Endothelial cell of umbilical vein (primary cell): ENCODE measurements around the gene WTAP. TPM values are rescaled to one million over a fixed set of nuclear protein-coding genes. Genes with fewer than 3 reads are reported as not detected.

Source experiments
- BruUV-seq: library from RNA; stranded (reverse); fragments of 400-500 nt; replicated peaks from 2 replicates; lab custom pipeline; 2021; lab: Mats Ljungman, UMichigan
- CTCF ChIA-PET: fragments of 300-600, 350-600 bp; sonication (Branson Sonifier 250); formaldehyde crosslinking; loops from one replicate; lab custom pipeline; 2021; ENCODE audit warnings: antibody characterized with exemption, inconsistent platforms; lab: Charles Lee
- POLR2A ChIA-PET: fragments of 300-600, 350-600 bp; sonication (Branson Sonifier 250); formaldehyde crosslinking; loops from one replicate; lab custom pipeline; 2021; ENCODE audit warnings: antibody characterized with exemption, inconsistent platforms; lab: Charles Lee
- DNase-seq: peaks from one replicate; pipeline ENCODE4 v3.0.0-alpha.2; 2011; ENCODE audit warnings: low read depth, low spot score
- FAIRE-seq: peaks from 2 replicates; lab custom pipeline; 2011; peaks lifted over from hg19 to GRCh38; lab: Jason Lieb, UNC
- H2AFZ ChIP-seq: 2 replicates; pipeline ENCODE4 v1.6.0; 2012; ENCODE audit warnings: low read depth, low read length, control low read depth, inconsistent platforms
- H3K27ac ChIP-seq: 2 replicates; pipeline ENCODE4 v1.5.1; 2011; ENCODE audit warnings: low read depth, mild to moderate bottlenecking, control low read depth, low read length, moderate library complexity; ENCODE audit not compliant: insufficient read depth
- H3K27me3 ChIP-seq, 2 experiments: 2 replicates each; pipeline versions ENCODE4 v1.6.0 to v1.6.1; 2011; ENCODE audit warnings: low read length in 2 of 2, mixed read lengths in 1 of 2; ENCODE audit not compliant: control insufficient read depth in 2 of 2, insufficient read depth in 2 of 2
- H3K36me3 ChIP-seq, 2 experiments: 2 replicates in 1 of 2; 3 replicates in 1 of 2; pipeline ENCODE4 v1.5.1; 2011; ENCODE audit warnings: low read length in 2 of 2, mild to moderate bottlenecking in 1 of 2, moderate library complexity in 1 of 2; ENCODE audit not compliant: control insufficient read depth in 2 of 2, insufficient read depth in 2 of 2; ENCODE audit errors: extremely low read depth in 1 of 2
- H3K4me1 ChIP-seq: 3 replicates; pipeline ENCODE4 v1.5.1; 2011; ENCODE audit warnings: mild to moderate bottlenecking, low read length; ENCODE audit not compliant: control insufficient read depth, insufficient read depth; ENCODE audit errors: extremely low read depth
- H3K4me2 ChIP-seq: 2 replicates; pipeline ENCODE4 v1.6.1; 2011; ENCODE audit warnings: low read length, control low read depth, mixed read lengths; ENCODE audit not compliant: insufficient read depth
- H3K4me3 ChIP-seq, 3 experiments: fragments of 200-600 bp in 1 of 3; sonication (generic), shearing (Covaris generic) in 1 of 3; replicated peaks in 1 of 3; 2 replicates each; pipeline ENCODE4 v1.5.1; 2011 to 2016; ENCODE audit warnings: control low read depth in 3 of 3, low read length in 3 of 3, mild to moderate bottlenecking in 2 of 3, inconsistent platforms in 1 of 3, low read depth in 1 of 3, moderate library complexity in 1 of 3; ENCODE audit not compliant: insufficient read depth in 1 of 3
- H3K79me2 ChIP-seq: 2 replicates; pipeline ENCODE4 v1.6.0; 2012; ENCODE audit warnings: low read length, inconsistent platforms; ENCODE audit not compliant: control insufficient read depth, insufficient read depth
- H3K9ac ChIP-seq: replicated peaks from 2 replicates; pipeline ENCODE3; 2011; ENCODE audit warnings: low read length, control low read depth; ENCODE audit not compliant: insufficient read depth; ENCODE audit errors: extremely low read depth
- H3K9me1 ChIP-seq: replicated peaks from 3 replicates; pipeline ENCODE4 v1.6.0; 2011; ENCODE audit warnings: mild to moderate bottlenecking, low read length; ENCODE audit not compliant: control insufficient read depth, insufficient read depth; ENCODE audit errors: extremely low read depth
- H3K9me3 ChIP-seq: replicated peaks from 2 replicates; pipeline ENCODE4 v1.5.1; 2012; ENCODE audit warnings: low read length, inconsistent platforms; ENCODE audit not compliant: control insufficient read depth, insufficient read depth
- H4K20me1 ChIP-seq: replicated peaks from 2 replicates; pipeline ENCODE3; 2011; ENCODE audit warnings: mild to moderate bottlenecking, low read length; ENCODE audit not compliant: control insufficient read depth, insufficient read depth; ENCODE audit errors: extremely low read depth
- EZH2 ChIP-seq: IDR thresholded peaks from 2 replicates; pipeline ENCODE4 v1.6.1; 2012; ENCODE audit warnings: borderline replicate concordance, low read depth, mild to moderate bottlenecking, moderate library complexity, low read length, inconsistent platforms; ENCODE audit not compliant: severe bottlenecking
- FOS ChIP-seq: IDR thresholded peaks from 2 replicates; pipeline ENCODE4 v1.6.1; 2011; ENCODE audit warnings: mild to moderate bottlenecking, low read length, moderate library complexity, borderline replicate concordance; ENCODE audit not compliant: insufficient read depth
- GATA2 ChIP-seq: IDR thresholded peaks from 2 replicates; pipeline ENCODE4 v1.7.0; 2011; ENCODE audit warnings: low read depth, mild to moderate bottlenecking, moderate library complexity, mixed read lengths, low read length; ENCODE audit not compliant: insufficient read length, insufficient read depth
- JUN ChIP-seq: IDR thresholded peaks from 2 replicates; pipeline ENCODE4 v1.6.1; 2011; ENCODE audit warnings: borderline replicate concordance, low read depth; ENCODE audit not compliant: insufficient read length, insufficient read depth
- MAX ChIP-seq: IDR thresholded peaks from 2 replicates; pipeline ENCODE4 v1.6.1; 2011; ENCODE audit not compliant: insufficient read depth, insufficient read length
- MYC ChIP-seq: IDR thresholded peaks from one replicate; pipeline ENCODE4 v1.6.1; 2011; ENCODE audit warnings: mild to moderate bottlenecking, low read depth, low read length
- POLR2A ChIP-seq: IDR thresholded peaks from 2 replicates; pipeline ENCODE4 v1.6.1; 2012; ENCODE audit warnings: low read depth, mild to moderate bottlenecking, control low read depth, low read length
- POLR2AphosphoS5 ChIP-seq: IDR thresholded peaks from 2 replicates; pipeline ENCODE4 v1.6.1; 2012; ENCODE audit warnings: low read depth, mild to moderate bottlenecking, control low read depth, low read length, moderate library complexity; ENCODE audit not compliant: insufficient read depth
- dilution Hi-C: fragments of 300-500 bp; cut with MboI; formaldehyde crosslinking; loops from one replicate; pipeline ENCODE4 v1.15.0; 2019; ENCODE audit warnings: low sequenced_read_pairs; ENCODE audit not compliant: extremely low pct_ligation_motif_present
- intact Hi-C: fragments of 100-400 bp; cut with micrococcal nuclease; formaldehyde crosslinking; loops from one replicate; pipeline ENCODE4 v1.10.0; 2022
- polyA plus RNA-seq, 4 experiments: library from polyadenylated mRNA; depleted of rRNA in 3 of 4; stranded (reverse) in 3 of 4; unstranded in 1 of 4; fragments of >200 nt; gene quantifications; 2 replicates each; pipeline versions ENCODE4 v1.2.1 to v1.2.3, GENCODE V29; 2011 to 2012; ENCODE audit warnings: missing spikeins in 1 of 4
- total RNA-seq: library from RNA; stranded (reverse); gene quantifications from 2 replicates; pipeline ENCODE4 v1.2.3, GENCODE V29; 2021
- TF ChIP-seq, protein P1 (sequence below), 2 donors: IDR thresholded peaks; 1 replicate in 1 of 2; 2 replicates in 1 of 2; pipeline ENCODE4 v1.5.1; 2011; ENCODE audit warnings: low read length in 2 of 2, mild to moderate bottlenecking in 2 of 2, moderate library complexity in 2 of 2, control low read depth in 1 of 2, inconsistent platforms in 1 of 2, low read depth in 1 of 2; ENCODE audit not compliant: insufficient read depth in 1 of 2; ENCODE audit errors: extremely low read depth in 1 of 2

WTAP gene
- total and polyA plus RNA-seq, 2 donors (not counting 3 experiments of a cell fraction or from before 2014, with no cell fraction given), result 21.7 to 81.6 TPM

DNA sequence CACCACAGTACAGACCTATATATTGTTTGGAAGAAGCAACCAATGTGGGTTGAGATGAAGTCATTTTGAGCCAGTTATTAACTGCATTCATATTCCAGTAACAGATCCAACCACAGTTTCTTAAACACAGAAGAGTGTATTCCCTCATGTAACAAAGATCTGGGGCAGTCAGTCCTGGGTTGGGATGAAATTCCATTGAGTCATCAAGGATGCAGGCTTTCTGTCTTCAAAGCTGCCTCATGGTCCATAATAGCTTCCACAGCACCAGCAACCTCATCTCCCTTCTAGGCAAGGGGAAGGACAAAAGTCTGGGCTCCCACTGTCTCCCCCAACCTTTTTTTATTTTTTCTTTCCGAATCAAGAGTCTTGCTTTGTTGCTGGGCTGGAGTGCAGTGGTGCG, 31.3 kb upstream of the WTAP start:
- Histone ChIP-seq H3K27ac (no peak overlapping the region), H3K36me3 (no peaks in the 10 kb centered on the region), H3K4me1 (peaks cover 26% of the 10 kb centered on the region), H3K9me1 (no peaks in the 10 kb centered on the region), H2AFZ (no peak overlapping the region), H3K27me3 (no peaks in the 10 kb centered on the region), H3K9me3 (no peaks in the 10 kb centered on the region), H3K9ac (no peak overlapping the region), H3K4me2 (no peak overlapping the region), H4K20me1 (no peaks in the 10 kb centered on the region), H3K79me2 (peaks cover 11% of the 10 kb centered on the region), H3K4me3 (no peak overlapping the region)
- no TSS peak for BruUV-seq
- DNase-seq, result no peak
- no peak for FAIRE-seq
- TF ChIP-seq MYC (no peak), MAX (no peak), GATA2 (no peak), FOS (no peak), POLR2A (no peak), EZH2 (no peak), JUN (no peak), POLR2AphosphoS5 (no peak)
- TF ChIP-seq, protein P1, sequence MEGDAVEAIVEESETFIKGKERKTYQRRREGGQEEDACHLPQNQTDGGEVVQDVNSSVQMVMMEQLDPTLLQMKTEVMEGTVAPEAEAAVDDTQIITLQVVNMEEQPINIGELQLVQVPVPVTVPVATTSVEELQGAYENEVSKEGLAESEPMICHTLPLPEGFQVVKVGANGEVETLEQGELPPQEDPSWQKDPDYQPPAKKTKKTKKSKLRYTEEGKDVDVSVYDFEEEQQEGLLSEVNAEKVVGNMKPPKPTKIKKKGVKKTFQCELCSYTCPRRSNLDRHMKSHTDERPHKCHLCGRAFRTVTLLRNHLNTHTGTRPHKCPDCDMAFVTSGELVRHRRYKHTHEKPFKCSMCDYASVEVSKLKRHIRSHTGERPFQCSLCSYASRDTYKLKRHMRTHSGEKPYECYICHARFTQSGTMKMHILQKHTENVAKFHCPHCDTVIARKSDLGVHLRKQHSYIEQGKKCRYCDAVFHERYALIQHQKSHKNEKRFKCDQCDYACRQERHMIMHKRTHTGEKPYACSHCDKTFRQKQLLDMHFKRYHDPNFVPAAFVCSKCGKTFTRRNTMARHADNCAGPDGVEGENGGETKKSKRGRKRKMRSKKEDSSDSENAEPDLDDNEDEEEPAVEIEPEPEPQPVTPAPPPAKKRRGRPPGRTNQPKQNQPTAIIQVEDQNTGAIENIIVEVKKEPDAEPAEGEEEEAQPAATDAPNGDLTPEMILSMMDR (IDR thresholded peaks at IDR 0.05; ENCODE audit: extremely low read depth in 1 of 2, insufficient read depth in 1 of 2, low read depth in 1 of 2, low read length in 2 of 2), result no peak
- CTCF ChIA-PET, result interaction anchor here (1.9 kb wide), 1 partner anchor 23 kb away, joined by 4 read pairs; no protein-coding TSS in a partner anchor
- dilution Hi-C loops (no loop called here), intact Hi-C loops (loop anchor here (10.0 kb wide), 1 partner anchor 839 kb away; no protein-coding TSS in a partner anchor)
- POLR2A ChIA-PET, result no interaction called here
